HG03469 (cell line): ENCODE data around the gene NELFA.
A peak's percentile ranks its signal among the peaks of the same experiment; 100 is the strongest.

Experiments
- ATAC-seq: cut with Tn5 transposase; IDR thresholded peaks from one replicate; pipeline ENCODE4 v1.9.1; 2021; ENCODE audit warnings: mild to moderate bottlenecking, moderate library complexity, moderate number of reproducible peaks; ENCODE audit not compliant: unreplicated experiment

Gene NELFA

DNA sequence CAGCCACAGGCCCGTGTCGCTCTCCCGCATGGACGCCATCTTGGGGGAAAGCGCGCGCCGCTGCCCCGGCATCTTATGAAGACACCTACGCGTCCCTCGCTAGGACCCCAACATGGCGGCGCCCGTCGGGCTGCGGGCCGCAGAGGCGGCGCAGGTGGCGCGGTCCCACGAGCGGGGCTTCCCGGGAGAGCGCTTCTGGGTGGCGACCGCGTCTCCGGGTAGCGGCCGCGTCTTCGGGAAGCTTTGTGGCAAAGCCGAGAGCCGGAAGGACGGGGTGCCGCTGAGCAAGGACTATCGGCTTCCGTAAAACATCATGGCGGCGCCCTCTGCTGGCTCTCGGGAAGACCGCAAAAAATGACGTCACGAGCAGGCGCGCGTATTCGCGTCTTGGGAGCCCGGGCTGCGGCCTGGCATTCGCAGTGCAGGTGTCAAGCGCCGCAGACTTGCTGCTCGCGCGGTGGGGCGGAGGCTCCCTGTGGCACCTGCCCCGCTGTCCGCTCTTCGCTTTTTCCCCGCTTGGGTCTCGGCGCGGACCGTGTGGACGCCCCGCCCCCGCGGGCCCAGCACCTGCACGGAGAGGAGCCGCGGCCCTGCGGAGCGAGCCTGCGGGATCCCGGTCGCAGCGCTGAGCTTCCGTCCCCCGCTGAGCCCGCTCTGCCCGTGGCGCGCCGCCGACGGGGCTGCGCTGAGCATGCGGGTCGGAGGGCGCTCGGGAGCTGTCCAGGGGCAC, at the start of gene NELFA:
NELFA (minus strand) TSS at position 54 of the 730 bp plus-strand sequence; CDS start at position 39, 15 bp downstream.
- ATAC-seq, result peak; percentile 66

DNA sequence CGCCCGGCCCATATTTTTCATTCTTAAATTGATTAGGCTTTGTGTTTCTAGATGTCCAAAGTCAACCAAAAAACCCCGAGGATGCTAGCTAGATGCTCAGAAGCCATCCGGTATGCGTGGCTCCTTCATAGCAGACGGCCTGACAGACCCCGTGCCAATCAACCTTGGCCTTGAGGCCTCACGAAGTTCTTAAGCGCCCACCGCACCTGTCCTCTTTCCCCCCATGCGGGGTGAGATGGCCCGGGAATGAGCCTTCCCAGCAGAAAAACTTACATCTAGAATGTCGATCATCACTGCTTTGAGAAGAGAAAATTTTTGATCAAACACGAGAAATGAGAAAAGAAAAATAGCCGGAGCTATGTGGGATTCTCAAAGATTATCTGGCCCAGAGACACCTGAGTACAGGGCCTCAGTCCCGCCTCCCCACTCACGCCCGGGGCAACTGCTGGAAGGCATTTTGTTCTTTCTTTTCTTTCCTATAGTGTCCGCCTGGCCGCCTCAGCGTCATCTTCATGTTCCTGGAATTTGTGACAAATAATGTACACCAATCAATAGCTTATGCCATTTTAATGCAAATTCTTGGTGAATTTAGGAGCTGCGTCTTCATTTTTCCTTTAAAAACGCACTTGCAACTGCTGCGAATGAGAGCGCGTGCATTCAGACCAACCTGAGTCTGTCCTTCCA, 48.8 kb upstream of the NELFA start:
- ATAC-seq, result no peak

DNA sequence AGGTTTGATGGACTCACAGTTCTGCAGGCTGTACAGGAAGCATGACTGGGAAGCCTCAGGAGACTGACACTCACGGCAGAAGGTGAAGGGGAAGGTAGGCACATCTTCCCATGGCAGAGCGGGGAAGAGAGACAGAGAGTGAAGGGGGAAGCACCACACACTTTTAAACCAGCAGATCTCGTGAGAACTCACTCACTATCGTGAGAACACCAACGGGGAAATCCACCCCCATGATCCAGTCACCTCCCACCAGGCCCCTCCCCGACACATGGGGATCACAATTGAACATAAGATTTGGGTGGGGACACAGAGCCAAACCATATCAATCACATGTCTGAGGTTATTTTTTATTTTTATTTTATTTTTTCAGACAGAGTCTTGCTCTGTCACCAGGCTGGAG, 45.4 kb upstream of the NELFA start:
- ATAC-seq, result no peak

DNA sequence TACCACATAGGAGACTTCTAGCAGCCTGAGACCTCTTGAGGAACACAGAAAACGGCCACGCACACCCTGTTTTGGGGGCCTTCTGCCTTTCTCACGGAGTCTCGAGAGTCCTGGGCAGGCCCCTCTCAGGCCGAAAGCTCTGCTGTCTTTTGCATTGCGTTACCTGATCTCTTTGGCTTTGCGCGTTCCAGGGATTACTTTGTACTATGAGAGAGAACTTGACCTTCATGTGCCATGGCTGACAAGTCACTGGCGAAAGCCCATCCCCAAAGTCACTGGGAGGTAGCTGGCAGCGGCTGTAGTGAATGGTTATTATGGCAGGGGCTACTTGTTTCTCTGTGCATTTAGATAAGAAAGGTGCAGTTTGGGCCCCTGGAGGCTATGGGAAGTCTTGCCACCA, 42.3 kb upstream of the NELFA start:
- no peak for ATAC-seq

DNA sequence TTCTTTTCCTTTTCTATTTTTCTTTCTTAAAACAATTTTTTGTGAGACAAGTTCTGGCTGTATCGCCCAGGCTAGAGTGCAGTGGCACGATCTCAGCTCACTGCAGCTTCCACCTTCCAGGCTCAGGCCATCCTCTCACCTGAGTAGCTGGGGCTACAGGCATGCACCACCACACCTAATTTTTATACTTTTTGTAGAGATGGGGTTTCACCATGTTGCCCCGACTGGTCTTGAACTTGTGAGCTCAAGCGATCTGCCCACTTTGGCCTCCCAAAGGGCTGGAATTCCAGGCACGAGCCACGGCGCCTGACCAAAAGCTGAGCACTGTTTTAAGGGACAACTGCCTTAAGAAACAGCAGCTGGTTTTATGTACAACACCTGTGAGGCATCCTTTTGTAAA, 41.0 kb upstream of the NELFA start:
- ATAC-seq, result no peak

DNA sequence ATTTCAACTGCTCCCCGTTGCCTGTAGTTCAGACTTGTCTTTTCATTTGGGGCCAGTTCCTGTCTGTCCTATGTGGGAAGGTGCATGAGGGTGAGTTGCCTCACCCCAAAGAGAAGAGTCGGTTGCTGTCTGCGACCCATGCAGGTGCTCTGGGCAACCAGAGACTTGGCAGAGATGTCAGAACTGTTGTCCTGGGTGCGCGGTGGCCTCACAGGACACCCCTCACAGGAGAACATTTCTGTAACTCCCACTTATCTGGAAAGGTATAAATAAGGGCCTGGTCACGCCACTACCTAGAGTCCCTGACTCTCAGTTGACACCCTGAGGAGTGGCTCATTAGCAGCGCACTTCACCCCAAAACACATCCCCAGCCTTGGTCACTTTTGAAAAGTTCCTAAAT, 40.6 kb upstream of the NELFA start:
- no peak for ATAC-seq

DNA sequence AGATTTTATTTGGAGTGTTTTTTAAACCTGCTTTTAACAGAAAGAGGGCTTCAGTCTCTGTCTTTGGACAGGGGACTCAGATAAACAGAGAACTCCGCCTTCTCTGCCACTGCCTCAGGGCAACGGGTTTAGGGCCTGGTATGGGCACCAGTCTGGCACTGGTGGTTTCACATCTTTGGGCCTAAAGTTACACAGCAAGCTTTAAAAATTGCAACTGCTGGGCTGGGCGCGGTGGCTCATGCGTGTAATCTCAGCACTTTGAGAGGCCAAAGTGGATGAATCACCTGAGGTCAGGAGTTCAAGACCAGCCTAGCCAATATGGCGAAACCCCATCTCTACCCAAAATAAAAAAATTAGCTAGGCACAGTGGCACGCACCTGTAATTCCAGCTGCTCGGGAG, 40.1 kb upstream of the NELFA start:
- ATAC-seq, result no peak

DNA sequence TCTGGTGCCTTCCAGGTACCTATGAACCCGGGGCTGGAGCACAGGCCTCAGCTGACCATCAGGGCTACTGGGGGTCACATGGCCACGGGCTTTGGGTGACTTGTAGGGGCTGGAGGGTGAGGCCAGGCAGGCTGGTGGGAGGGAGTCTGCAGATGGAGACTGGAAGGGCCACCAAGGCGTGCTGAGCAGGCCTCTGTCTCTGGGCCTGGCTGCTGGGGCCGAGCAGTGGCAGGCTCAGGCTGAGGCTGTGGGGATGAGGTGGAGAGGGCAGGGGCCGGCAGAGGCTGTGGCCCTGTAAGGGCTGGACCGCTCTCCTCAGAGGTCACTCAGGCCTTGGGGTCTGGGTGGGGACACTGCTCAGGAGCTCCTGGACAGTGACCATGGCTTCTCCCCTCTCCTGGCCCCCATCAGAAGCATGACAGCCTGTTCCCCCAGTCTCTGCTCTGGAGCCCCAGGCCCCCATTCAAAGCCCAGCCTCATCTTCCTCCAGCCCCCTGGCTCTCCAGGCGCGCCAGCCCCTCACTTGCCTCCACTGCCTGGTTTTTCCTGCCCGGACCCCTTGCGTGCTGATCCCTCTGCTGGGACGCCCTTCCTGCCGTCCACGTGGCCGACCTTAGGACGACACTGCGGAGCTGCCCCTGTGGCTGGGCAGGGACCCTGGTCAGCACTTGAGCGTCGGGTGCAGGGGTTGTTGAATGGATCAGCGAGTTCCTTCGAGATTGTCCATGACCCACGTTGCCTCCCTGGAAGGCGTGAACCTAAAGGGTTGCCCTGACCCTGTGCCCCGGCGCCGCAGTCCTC, 39.2 kb upstream of the NELFA start:
- no peak for ATAC-seq

DNA sequence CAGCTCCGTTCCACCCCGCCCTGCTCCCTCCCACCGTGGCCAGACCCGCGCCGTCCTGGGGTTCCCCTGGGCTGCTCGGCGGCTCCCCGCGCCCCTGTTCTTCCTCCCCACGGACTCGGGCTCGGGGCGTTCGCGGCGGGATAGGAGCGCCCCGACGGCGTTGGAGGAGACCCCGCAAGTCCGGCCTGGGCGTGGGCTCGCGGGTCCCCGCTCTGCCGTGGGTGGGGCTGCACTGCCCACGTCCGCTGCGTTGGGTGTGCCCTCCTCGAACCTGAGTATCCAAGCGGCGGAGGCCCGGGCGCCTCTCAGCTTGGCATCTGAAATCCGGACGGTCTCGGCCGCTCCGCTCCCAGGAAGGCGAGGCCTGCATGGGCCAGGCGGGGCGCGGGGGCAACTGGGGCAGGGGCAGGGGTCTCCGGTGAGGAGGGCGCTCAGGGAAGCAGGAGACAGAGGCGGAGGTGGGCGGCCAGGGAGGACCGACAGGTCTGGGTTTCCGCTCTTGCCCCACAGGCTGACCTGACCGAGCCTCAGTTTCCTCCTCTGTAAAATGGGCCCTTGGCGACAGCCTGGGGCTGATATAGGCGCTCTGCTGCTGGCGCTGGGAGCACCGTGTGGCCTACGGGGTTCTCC, 38.4 kb upstream of the NELFA start:
- no peak for ATAC-seq

DNA sequence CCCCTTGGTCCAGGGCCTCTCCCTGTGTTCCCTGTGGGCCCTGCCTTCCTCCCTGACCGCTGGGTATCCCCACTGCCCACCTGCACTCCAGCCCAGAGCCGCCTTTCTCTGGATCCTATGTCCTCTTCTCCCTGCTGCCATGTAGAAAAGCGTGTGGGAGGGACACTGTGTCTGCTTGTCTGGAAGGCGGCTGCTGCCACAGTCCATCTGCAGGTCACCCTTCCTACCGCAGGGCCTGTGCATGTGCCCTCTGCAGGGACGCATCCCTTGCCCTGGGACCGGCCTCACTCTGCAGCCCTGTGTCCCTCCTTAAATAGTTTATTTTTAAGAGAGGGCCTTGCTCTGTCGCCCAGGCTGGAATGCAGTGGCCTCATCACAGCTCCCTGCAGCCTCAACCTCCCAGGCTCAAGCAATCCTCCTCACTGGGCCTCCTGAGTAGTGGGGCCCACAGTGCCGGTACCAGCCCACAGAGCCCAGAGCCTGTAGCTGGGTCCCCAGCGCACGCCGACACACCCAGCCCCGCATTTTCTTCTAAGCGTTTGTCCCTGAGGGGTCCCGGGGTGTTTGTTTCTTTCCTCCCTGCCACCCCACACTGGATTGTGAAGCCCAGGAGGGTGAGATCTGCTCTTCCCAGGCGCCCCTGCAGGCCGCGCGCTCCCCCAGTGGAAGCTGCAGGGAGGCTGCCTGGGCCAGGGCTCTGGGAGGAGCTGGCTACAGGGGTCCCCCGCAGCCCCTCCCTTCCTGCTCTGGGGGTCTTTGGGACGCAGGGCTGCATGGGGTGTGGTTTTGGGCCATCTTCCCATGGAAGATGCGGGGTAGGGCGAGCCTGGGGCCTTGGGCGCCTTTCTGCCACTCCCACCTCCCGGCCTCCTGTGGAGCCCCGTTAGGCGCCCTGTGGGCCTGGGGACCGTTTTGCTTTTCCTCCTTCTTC, 37.5 kb upstream of the NELFA start:
- no peak for ATAC-seq

DNA sequence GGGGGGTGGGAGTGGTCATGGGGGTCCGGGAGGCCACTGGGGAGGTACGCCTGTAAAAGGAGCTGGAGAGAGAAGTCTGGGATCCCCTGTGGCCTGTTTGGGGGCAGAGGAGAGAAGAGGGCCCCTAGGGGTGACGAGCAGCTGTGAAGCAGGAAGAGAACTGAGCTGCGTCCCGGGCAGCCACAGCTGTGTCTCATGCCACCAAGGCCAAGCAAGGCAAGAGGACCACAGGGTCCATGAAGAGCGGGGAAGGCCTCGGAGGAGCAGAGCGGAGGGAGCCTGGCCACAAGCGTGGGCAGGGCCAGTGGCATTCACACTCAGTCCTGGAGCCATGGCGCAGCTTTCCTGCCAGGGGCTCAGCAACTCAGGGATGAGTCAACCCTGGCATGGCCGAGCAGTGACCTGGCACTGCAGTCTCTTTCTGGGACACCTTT, 36.8 kb upstream of the NELFA start:
- no peak for ATAC-seq

DNA sequence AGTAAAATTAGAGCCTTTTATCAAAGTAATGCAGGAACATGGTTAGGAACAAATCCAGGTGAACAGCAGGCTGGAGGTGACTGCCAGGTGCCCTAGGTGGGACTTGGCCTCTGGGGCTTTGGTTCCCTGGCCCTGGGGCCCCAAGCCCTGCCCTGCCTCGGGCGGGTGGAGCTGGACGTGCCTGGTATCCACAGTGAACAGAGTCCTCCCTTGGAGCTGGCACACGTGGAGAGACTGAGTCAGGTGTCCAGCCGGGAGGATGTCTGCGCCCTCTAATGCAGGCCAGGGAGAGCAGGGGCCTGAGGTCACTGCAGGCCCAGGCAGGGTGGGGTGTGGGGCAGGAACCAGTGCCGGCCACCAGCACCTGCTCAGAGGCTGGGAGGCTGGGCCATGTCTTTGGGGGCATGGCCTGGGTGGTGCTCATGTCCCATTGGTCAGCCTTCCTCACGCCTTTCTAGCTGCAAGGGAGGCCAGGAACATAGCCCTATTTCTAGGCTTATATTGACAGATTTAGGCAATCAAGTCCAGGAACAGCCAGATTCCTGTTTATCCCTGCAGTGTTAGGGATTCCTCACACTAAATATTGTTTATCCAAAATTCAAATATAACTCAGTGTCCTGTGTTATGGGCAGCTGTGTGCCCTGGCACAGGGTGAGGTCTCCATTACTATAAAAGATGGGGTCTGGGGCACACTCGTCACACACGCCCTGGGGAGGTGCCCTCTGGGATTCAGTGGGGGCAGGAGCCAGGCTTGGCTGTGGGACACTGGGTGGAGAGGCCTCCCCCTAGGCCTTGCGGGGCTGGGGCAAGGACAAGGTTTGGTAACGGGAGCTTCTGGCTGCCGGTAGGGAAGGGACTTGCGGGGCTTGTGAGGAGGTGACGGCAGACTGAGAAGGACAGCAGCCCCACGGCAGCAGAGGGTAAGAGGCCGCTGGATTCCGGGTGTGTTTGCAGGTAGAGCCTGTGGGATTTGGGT, 36.1 kb upstream of the NELFA start:
- no peak for ATAC-seq

DNA sequence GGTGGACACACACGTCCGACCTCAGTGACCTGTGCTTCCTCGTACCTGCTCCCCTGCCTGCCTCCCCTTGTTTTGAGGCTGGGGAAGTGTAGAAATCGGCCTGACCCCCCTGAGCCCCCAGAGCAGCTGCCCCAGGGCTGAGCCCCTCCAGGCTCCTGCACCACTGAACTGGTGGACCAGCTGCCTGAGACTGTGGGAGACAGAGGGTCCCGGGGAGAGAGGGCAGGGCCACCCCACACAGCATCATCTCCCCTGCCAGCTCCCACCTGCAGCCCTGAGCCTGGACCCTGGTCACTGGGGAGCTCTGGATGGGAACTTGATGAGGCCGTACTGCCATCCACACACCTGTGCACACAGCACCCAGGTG, 35.3 kb upstream of the NELFA start:
- no peak for ATAC-seq

DNA sequence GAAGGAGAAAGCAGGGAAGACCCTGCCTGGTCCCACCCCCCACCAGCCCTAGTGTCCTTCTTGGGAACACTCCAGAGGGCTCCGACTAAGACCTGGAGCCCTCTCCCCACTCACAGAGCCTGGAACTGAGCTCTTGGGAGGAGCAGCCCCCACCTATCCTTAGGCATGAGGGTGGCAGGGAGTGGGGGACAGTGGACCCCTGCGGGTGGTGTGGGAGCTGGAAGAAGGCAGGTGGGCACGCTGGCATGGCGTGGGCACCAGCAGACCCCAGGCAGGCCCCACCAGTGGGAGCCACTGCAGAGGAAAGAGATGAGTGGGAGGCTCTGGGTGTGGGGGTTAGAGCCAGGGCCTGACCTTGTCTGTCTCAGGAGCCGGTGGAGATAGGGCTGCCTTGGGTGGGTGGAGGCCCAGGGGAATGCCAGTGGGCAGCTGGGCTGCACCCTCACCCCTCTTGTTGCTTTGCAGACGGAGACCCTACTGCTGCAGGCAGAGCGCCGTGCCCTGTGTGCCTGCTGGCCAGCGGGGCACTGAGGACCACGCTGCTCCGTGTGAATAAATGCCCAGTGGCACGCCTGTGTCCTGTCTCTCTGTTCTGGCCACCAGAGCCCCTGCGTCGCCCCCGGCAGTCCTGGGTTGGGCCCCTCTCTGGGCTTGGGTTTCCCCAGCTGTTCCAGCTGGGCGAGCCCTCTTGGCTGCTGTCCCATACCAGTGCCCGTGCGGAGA, 34.8 kb upstream of the NELFA start:
- ATAC-seq, result no peak

DNA sequence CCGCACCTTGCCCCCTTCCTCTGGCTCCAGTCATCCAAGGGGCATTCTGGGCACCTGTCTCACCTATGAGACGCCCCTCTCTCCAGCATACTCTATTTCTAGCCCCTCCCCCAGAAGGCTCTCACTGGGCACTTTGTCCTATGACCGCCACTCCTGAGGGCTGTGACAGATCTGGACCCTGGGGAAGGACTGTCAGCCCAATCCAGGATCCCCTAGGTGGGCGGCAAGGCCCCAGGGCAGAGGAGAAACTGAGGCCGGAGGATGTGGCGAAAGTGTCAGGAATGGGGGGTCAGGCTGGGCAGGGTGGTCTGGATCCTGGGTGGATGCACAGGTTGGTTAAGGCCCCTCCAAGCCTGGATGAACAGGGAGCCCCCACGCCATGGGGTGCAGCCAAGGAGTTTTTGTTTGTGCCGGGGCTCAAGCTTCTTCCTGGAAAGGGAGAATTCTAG, 34.2 kb upstream of the NELFA start:
- no peak for ATAC-seq

DNA sequence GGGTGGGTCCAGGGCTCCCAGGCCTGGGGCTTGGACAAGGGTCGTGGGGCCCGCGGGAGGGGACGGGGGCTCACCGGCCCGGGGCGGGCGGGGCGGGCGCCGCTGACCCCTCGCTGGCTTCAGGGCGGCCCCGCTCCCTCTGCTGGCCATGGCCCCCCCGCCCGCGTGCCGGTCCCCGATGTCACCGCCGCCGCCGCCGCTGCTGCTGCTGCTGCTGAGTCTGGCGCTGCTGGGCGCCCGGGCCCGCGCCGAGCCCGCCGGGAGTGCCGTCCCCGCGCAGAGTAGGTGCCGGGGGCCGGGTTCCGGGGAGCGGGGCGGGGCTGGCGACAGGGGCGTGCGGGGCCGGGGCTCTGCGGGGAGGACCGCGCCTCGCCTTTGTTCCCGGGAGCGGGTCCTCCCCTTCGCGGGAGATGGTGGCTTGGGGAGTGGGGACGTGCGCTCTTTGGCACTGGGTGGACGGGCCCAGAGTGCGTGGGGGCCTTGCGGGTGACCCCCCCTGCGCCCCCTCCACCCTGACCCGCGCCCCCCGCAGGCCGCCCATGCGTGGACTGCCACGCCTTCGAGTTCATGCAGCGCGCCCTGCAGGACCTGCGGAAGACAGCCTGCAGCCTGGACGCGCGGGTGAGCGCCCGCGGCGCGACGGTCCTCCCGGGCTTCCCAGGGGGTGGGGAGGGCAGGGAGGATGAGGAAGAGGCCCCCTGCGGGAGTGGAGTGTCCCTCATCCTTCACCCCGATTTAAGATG, 33.6 kb upstream of the NELFA start:
- no peak for ATAC-seq

DNA sequence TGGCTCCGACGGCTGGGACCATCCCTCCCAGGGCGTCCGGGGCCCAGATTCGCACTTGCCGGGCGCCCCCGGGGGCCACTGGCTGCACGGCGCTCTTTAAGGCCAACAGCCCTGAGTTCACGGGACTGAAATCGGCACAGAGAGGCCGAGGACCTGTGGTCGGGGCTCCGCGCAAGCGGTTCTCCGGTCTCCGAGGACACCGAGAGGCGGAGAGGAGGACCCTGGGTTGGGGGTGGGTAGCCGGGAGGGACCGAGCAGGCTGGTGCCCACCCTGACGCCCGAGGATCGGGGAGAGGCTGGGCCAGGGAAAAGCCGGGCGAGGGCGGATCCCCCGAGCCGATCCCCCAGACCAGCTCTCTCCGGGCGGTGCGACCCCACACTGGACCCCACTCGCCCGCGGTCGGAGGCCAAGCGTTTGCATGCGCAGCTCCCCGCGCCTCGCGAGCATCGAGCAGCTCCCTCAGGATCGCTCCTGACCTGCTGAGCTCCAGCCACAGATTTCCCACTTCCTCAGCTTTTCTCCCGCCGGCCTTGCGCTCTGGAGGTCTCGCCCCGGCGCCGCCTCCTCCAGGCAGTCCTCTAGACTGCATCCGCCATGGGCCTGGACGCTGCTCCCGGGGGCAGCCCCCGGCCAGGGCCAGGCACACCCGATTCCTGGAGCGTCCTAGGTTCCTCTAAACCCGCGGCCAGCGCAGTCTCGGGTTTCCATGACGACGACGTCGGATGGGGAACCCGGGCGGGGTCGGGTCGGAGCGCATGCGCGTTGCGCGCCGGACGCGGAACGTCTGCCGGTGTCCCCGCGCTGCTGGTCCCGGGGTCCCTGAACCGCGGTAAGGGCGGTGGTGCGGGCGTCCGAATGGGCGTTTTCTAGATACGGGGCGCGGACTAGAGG, 32.7 kb upstream of the NELFA start:
- no peak for ATAC-seq
